ENCODE measurements around the gene ZW10.

DNA sequence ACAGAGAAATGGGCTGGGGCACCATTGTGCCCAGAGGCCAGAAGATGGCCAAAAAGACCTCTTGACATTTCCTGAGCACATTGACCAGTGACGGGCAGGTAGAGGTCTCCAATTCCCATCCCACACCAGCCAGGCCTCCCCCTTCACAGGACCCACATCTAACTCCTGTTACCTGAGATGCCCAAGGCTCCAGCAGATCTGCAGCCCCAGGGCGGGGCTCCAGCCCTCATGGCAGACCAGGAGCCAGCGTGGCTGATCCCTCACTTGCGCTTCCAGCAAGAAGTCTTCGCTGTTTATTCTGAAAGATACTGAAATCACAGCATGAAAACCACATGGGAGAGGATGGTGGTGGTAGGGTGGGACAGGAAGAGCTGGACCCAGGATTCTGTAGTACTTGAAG lies 76.4 kb downstream of the ZW10 start:
- TF ChIP-seq CTCF (IDR thresholded peaks at IDR 0.05; ENCODE audit: borderline replicate concordance, extremely low read depth, low read length, poor library complexity, severe bottlenecking): no peak
- TF ChIP-seq EZH2 (IDR thresholded peaks at IDR 0.05; ENCODE audit: borderline replicate concordance, low read depth, low read length, severe bottlenecking): no peak

Data from DND-41 (cell line).